Parathyroid adenoma (tissue), 2 donors: ENCODE results near the gene SLC25A51.

Source experiments
- H2AFZ ChIP-seq: fragments of 300-600 bp; sonication (generic); one replicate; pipeline ENCODE4 v1.7.0; 2017; ENCODE audit warnings: antibody characterized with exemption, mild to moderate bottlenecking
- H3K27ac ChIP-seq: fragments of 300-600 bp; sonication (generic); one replicate; pipeline ENCODE4 v1.7.0; 2017
- H3K27me3 ChIP-seq: fragments of 300-600 bp; sonication (generic); one replicate; pipeline ENCODE4 v1.7.0; 2017; ENCODE audit warnings: low read length; ENCODE audit not compliant: control insufficient read depth, insufficient read depth
- H3K36me3 ChIP-seq: fragments of 300-600 bp; sonication (generic); one replicate; pipeline ENCODE4 v1.7.0; 2017; ENCODE audit warnings: low read length; ENCODE audit not compliant: control insufficient read depth, insufficient read depth
- H3K4me1 ChIP-seq: fragments of 300-600 bp; sonication (generic); one replicate; pipeline ENCODE4 v1.7.0; 2017; ENCODE audit warnings: control low read depth
- H3K4me2 ChIP-seq: fragments of 300-600 bp; sonication (generic); one replicate; pipeline ENCODE4 v1.7.0; 2017; ENCODE audit warnings: low read length
- H3K4me3 ChIP-seq: fragments of 300-600 bp; sonication (generic); one replicate; pipeline ENCODE4 v1.7.0; 2017; ENCODE audit warnings: low read depth, low read length
- H3K79me2 ChIP-seq: fragments of 300-600 bp; sonication (generic); one replicate; pipeline ENCODE4 v1.7.0; 2017; ENCODE audit warnings: control low read depth
- H3K9ac ChIP-seq: fragments of 300-600 bp; sonication (generic); one replicate; pipeline ENCODE4 v1.7.0; 2017; ENCODE audit warnings: mild to moderate bottlenecking
- H3K9me3 ChIP-seq: fragments of 300-600 bp; sonication (generic); one replicate; pipeline ENCODE4 v1.7.0; 2017; ENCODE audit warnings: low read length; ENCODE audit not compliant: control insufficient read depth
- TF ChIP-seq, protein P1 (sequence below): fragments of 300-600 bp; sonication (generic); IDR thresholded peaks from one replicate; pipeline ENCODE4 v1.7.0; 2017; ENCODE audit warnings: antibody characterized with exemption, mild to moderate bottlenecking
- donor health status: primary hyperparathyroidism.

Gene SLC25A51

DNA sequence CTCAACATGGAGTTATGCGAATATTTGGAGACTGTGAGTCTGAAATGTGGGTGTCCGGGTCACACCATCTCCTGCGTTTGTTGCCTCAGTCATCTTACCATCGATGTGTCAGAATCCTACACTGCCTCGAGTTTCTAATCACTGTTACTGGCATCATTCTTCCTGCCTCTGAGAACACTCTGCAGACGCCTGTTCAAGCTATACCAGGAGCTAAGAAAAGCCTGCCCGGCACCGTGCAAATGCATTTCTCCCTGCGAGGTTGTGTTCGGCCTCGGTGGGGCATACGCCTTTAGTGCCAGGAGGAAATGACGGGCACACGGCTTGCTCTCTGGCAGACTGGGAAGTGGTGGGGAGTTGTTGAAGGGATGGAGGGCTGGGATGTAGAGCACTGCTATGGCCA, 31.2 kb upstream of the SLC25A51 start:
- no peak overlapping the region for H3K27ac ChIP-seq
- TF ChIP-seq, protein P1, sequence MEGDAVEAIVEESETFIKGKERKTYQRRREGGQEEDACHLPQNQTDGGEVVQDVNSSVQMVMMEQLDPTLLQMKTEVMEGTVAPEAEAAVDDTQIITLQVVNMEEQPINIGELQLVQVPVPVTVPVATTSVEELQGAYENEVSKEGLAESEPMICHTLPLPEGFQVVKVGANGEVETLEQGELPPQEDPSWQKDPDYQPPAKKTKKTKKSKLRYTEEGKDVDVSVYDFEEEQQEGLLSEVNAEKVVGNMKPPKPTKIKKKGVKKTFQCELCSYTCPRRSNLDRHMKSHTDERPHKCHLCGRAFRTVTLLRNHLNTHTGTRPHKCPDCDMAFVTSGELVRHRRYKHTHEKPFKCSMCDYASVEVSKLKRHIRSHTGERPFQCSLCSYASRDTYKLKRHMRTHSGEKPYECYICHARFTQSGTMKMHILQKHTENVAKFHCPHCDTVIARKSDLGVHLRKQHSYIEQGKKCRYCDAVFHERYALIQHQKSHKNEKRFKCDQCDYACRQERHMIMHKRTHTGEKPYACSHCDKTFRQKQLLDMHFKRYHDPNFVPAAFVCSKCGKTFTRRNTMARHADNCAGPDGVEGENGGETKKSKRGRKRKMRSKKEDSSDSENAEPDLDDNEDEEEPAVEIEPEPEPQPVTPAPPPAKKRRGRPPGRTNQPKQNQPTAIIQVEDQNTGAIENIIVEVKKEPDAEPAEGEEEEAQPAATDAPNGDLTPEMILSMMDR, result no peak
- no peak overlapping the region for H3K4me2 ChIP-seq
- no peak overlapping the region for H2AFZ ChIP-seq
- H3K9ac ChIP-seq, result no peak overlapping the region
- H3K36me3 ChIP-seq, result no peaks in the 10 kb centered on the region
- H3K79me2 ChIP-seq, result no peaks in the 10 kb centered on the region
- no peaks in the 10 kb centered on the region for H3K9me3 ChIP-seq
- no peaks in the 10 kb centered on the region for H3K4me1 ChIP-seq
- H3K27me3 ChIP-seq, result no peaks in the 10 kb centered on the region
- no peak overlapping the region for H3K4me3 ChIP-seq

DNA sequence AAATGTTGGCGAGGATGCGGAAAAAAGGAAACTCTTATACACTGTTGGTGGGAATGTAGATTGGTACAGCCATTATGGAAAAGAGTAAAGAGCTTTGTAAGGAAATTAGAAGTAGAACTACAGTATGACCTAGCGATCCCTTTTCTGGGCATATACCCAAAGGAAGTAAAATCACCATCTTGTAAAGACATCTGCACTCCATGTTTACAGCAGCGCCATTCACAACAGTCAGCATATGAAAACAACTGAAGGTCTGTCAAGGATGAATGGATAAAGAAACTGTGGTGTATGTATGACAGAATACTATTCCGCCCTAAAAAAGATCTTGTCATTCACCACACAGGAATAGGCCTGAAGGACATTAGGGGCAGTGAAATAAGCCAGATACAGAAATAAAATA, 27.7 kb upstream of the SLC25A51 start:
- TF ChIP-seq, protein P1, result no peak
- H3K9me3 ChIP-seq, result no peaks in the 10 kb centered on the region

DNA sequence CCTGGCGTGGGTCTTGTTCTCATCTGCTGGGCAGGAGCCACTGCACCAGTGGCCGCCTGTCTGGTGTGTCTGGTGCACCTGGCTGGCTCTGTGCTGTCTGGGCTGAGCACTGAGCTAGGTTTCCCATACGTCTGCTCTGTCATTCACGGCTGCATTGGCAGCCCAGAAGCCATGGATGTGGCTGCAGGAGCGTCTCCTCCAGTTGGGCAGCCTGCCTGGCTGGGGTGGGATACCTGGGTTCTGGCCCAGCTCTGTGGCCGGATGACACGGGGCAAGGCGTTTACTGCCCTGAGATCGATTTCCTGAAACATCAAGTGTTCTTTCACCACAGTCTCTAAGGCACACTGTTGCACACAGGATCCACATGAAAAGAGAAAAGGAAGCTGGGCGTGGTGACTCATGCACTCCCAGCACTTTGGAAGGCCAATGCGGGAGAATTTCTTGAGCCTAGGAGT, 25.5 kb upstream of the SLC25A51 start:
- Histone ChIP-seq H2AFZ (no peak overlapping the region), H3K27ac (no peak overlapping the region), H3K4me2 (no peak overlapping the region), H3K9me3 (no peaks in the 10 kb centered on the region), H3K4me3 (no peak overlapping the region), H3K36me3 (no peaks in the 10 kb centered on the region), H3K4me1 (no peaks in the 10 kb centered on the region), H3K9ac (no peak overlapping the region), H3K27me3 (no peaks in the 10 kb centered on the region), H3K79me2 (no peaks in the 10 kb centered on the region)
- TF ChIP-seq, protein P1, result no peak

More for the DNA sequence above, 27.7 kb upstream of the SLC25A51 start:
- Histone ChIP-seq H3K9ac (no peak overlapping the region), H3K36me3 (no peaks in the 10 kb centered on the region), H3K4me3 (no peak overlapping the region), H2AFZ (no peak overlapping the region), H3K79me2 (no peaks in the 10 kb centered on the region), H3K4me1 (no peaks in the 10 kb centered on the region), H3K27ac (no peak overlapping the region), H3K4me2 (no peak overlapping the region), H3K27me3 (no peaks in the 10 kb centered on the region)

DNA sequence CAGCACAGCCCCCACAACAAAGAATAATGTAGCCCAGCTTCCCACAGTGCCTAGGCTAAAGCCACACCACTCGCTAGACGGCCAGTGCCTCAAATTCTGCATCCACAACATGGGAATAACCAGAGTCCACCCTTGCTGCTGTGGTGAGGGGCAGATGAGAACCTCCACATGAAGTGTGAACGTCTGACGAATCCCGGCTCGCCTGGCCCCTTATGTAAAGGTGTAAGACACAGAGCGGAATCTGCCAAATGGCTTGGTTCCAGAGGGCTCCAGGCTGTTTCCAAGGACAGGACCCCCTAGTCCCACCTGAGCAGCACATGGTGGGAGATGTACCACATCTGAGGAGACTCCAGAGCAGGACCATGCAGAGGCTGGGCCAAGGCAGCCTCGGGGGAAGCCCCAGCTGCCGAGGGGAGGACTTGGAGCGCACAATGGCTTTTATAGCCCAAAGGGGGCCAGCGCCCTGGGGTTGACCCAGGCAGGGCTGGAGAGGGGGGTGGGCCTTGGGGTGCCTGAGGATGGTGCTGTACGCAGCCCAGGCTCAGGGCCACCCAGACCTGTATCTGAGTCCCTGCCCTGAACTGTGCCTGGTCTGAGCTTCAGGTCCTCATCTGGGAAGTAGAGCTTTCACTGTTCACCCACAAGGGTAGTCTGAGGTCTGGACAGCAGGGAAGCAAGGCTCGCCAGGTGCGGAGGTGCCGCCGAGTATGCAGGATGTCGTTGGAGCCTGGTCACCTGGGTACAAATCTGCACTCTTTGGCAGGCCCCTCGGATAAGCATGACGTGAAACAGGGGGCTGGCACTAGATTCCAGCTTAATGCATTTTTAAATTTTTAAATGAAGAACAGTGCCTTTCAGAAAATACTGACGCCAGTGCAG, 24.9 kb upstream of the SLC25A51 start:
- no peak overlapping the region for H2AFZ ChIP-seq
- no peak overlapping the region for H3K4me3 ChIP-seq
- TF ChIP-seq, protein P1, result no peak
- H3K9ac ChIP-seq, result no peak overlapping the region
- no peaks in the 10 kb centered on the region for H3K4me1 ChIP-seq
- H3K36me3 ChIP-seq, result no peaks in the 10 kb centered on the region
- H3K27ac ChIP-seq, result no peak overlapping the region
- H3K4me2 ChIP-seq, result no peak overlapping the region
- H3K9me3 ChIP-seq, result no peaks in the 10 kb centered on the region
- H3K27me3 ChIP-seq, result no peaks in the 10 kb centered on the region
- no peaks in the 10 kb centered on the region for H3K79me2 ChIP-seq
